Neutrophil (primary cell): Measurements from ENCODE around the gene LGMN.

Experiments used
- H3K27ac ChIP-seq: fragments of 200-600 bp; sonication (generic); 2 replicates; pipeline ENCODE4 v1.5.1; 2016; ENCODE audit warnings: mild to moderate bottlenecking, moderate library complexity
- H3K27me3 ChIP-seq: fragments of 200-600 bp; sonication (generic); 2 replicates; pipeline ENCODE4 v1.6.0; 2016; ENCODE audit warnings: mild to moderate bottlenecking
- H3K36me3 ChIP-seq: fragments of 200-600 bp; sonication (generic); 2 replicates; pipeline ENCODE4 v1.5.1; 2017
- H3K4me1 ChIP-seq, 2 experiments: fragments of 200-600 bp in 1 of 2; sonication (generic) in 1 of 2; 1 replicate in 1 of 2; 2 replicates in 1 of 2; pipeline versions ENCODE4 v1.5.1 to v1.6.1; 2013 to 2016; ENCODE audit warnings: low read depth in 1 of 2, low read length in 1 of 2, mild to moderate bottlenecking in 1 of 2, moderate library complexity in 1 of 2; ENCODE audit not compliant: control insufficient read depth in 1 of 2, insufficient read depth in 1 of 2
- H3K4me3 ChIP-seq, 2 experiments: fragments of 200-600 bp in 1 of 2; sonication (generic) in 1 of 2; 1 replicate in 1 of 2; 2 replicates in 1 of 2; pipeline ENCODE4 v1.5.1; 2013 to 2016; ENCODE audit warnings: low read depth in 1 of 2, low read length in 1 of 2, mild to moderate bottlenecking in 1 of 2, moderate library complexity in 1 of 2
- H3K9me3 ChIP-seq: fragments of 200-600 bp; sonication (generic); 2 replicates; pipeline ENCODE4 v1.5.1; 2016
- CTCF ChIP-seq: fragments of 200-600 bp; sonication (generic); IDR thresholded peaks from 2 replicates; pipeline ENCODE4 v1.5.1; 2016; ENCODE audit warnings: antibody characterized with exemption

LGMN gene

DNA sequence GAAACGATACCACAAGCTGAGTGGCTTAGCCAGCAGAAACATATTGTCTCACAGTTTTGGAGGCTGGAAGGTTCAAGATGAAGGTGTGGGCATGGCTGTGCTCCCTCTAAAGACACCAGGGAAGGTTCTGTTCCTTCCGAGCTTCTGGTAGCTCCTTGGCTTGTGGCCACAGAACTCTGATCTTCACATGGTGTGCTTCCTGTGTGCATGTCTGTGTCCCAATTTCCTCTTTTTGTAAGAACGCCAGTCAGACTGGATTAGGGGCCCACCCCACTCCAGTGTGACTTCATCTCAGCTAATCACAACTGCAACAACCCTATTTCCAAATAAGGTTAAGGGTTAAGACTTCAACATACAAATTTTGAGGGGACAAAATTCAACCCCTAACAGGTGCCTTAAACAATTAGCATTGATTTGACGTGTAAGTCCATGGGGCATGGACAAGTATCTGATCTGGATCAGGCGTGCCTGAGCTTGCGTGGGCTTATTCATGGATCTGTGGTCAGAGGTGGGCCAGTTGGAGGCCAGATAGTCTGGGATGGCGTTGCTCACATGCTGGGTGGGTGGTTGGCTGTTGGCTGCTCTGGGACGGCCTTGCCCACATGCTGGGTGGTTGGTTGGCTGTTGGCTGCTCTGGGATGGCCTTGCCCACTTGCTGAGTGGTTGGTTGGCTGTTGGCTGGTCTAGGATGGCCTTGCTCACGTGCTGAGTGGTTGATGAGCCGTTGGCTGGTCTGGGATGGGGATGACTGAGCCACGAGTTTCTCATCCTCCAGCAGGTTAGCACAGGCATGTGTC is 88.5 kb downstream of the LGMN start:
- Histone ChIP-seq H3K27me3 (no peaks in the 10 kb centered on the region), H3K9me3 (no peaks in the 10 kb centered on the region), H3K36me3 (peaks cover 95% of the 10 kb centered on the region), H3K27ac (peak overlapping the region; percentile 100), H3K4me1 (peaks cover 85 to 87% of the 10 kb centered on the region in 2 experiments), H3K4me3 (peak overlapping the region; percentile 42 to 93)
- no peak for TF ChIP-seq CTCF

DNA sequence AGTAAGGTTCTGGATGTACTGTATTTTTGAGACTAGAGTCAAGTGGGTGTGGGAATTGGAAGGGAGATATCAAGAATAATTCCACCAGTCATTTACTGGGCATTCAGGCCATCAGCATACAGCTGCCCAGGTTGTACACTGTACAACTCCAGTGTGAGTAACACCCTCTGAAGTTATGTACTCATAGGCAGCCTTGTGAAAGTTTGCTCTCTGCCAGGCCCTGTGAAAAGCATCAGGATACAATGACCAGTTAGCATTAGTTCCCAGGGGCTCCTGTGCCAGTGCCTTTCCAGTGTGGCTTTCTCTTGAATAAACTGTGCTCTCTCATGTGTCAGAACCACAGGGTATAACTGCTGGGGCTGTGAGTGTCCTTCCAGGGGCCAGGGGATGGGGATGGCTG is 89.7 kb downstream of the LGMN start:
- Histone ChIP-seq H3K27ac (peak overlapping the region; percentile 100), H3K9me3 (no peaks in the 10 kb centered on the region), H3K27me3 (no peaks in the 10 kb centered on the region), H3K4me3 (peak overlapping the region; percentile 93 to 100), H3K36me3 (peaks cover 89% of the 10 kb centered on the region), H3K4me1 (peaks cover 83 to 87% of the 10 kb centered on the region in 2 experiments)
- TF ChIP-seq CTCF = no peak

- H3K4me1 ChIP-seq = peaks cover 79 to 88% of the 10 kb centered on the region in 2 experiments
- peak overlapping the region; percentile 93 to 100 for H3K4me3 ChIP-seq
- H3K9me3 ChIP-seq = no peaks in the 10 kb centered on the region
- H3K36me3 ChIP-seq = peaks cover 84% of the 10 kb centered on the region
- H3K27me3 ChIP-seq = no peaks in the 10 kb centered on the region
- H3K27ac ChIP-seq = peak overlapping the region; percentile 100
- TF ChIP-seq CTCF = no peak
These were observed 90.3 kb downstream of the LGMN start for GRCh38 chr14:92658160-92658559.

DNA sequence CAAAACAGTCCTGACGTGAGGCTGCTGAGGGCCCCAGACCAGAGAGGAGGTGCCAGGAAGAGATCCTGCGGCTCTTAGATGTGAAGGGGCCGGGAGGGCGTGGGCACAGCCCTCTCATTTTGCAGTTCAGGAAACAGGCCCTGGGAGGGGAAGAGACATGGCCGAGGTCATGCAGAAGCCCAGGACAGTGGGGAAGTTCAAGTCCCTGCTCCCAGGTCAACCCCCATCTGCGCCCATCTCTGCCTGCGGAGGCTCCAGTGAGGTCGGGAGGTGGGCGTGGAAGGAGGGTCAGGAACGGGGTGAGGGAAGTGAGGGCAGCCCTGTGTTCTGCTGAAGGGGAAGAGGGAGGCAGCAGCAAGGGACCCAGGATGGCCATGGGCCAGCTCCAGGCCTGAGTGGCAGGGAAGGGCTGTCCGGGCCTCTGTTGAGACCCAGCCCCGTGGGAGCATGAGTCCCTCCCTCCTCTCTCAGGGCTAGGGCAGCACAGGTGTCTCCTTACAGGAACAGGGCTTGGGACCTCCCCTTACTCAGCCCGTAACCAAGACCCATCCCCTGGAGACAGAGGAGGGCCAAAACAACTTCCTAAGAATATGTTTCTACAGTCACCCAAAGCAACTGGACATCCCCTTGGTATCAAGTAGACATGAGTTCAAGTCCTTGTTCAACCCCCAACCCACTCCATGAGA is 90.8 kb downstream of the LGMN start:
- TF ChIP-seq CTCF = no peak
- Histone ChIP-seq H3K27me3 (no peaks in the 10 kb centered on the region), H3K4me1 (peaks cover 79 to 91% of the 10 kb centered on the region in 2 experiments), H3K9me3 (no peaks in the 10 kb centered on the region), H3K4me3 (peak overlapping the region; percentile 93 to 100), H3K27ac (peak overlapping the region; percentile 100), H3K36me3 (peaks cover 79% of the 10 kb centered on the region)

DNA sequence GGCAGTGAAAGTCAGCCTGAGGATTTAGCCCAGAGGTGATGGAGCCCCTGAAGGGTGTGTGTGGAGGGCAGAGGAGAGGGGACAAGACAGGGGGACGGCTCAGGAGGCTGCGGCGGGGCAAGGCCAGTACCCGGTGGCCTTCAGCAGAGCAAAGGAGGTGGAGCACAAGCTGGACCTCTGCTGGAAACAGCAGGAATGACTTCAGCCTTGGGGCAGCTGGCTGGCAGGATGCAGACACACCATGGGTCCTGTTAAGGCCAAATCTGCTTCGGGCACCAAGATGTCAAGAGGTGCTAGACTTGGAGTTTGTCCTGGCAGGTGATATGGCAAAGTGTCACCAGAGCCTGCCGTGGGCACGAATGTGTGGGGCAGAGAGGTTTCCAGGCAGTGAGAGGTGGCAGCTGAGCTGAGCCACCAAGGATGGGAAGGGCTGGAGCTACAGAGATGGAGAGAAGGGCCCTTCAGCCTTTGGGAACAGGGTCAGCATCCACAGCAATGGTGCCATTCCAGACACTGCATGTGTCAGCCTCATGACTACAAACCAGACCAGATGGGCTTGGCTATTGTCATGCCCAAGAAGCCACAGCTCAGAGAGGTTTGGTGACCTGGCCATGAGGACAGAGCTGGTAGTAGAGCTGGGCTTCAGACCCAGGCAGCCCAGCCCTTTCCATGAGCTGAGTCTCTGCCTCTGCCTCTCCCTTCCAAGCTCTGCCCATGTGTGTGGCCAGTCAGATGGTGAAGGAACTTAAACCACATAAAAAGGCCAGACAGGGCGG is 91.9 kb downstream of the LGMN start:
- TF ChIP-seq CTCF = no peak

More for the DNA sequence above, 91.9 kb downstream of the LGMN start:
- peak overlapping the region; percentile 93 to 100 for H3K4me3 ChIP-seq
- peaks cover 68% of the 10 kb centered on the region for H3K36me3 ChIP-seq
- no peaks in the 10 kb centered on the region for H3K9me3 ChIP-seq
- H3K4me1 ChIP-seq = peaks cover 76 to 89% of the 10 kb centered on the region in 2 experiments
- H3K27me3 ChIP-seq = no peaks in the 10 kb centered on the region
- peak overlapping the region; percentile 100 for H3K27ac ChIP-seq
